ENCODE measurements around the gene DOP1A.

DOP1A gene

DNA sequence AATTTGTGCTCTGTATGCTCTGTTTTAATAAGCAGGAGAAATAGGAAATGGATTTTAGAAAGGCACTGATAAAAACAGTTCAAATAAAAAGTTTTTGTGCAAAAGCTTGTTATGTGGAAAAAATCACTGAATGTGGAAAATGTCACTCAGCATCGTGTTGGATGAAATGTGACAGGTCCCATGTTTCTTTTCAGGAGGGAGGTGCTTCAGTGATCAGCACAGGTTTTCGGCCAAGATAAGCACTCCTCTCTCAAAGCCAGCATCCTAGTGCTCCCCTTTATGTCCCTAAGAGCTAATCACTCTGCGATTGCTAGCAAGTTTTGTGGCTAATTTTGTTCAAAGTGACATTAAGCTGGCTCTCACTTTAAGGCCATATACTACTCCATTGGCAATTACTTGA lies 13.8 kb upstream of the DOP1A start:
- Histone ChIP-seq H3K9me3 (ENCODE audit: control insufficient read depth, low read length) (no peaks in the 10 kb centered on the region), H3K4me3 (ENCODE audit: insufficient read depth, low read depth, low read length) (no peak overlapping the region), H3K27me3 (ENCODE audit: control insufficient read depth, insufficient read depth, low read length, poor library complexity, severe bottlenecking) (no peaks in the 10 kb centered on the region), H3K4me1 (ENCODE audit: control insufficient read depth, insufficient read depth, low read length) (no peaks in the 10 kb centered on the region), H3K27ac (ENCODE audit: insufficient read depth, low read depth, low read length, poor library complexity, severe bottlenecking) (no peak overlapping the region), H3K36me3 (ENCODE audit: control insufficient read depth, insufficient read depth, low read length) (peaks cover 25% of the 10 kb centered on the region)
- 94 to 99% methylated on average over 3 of the region's 3 CpGs for WGBS, 2 experiments

DNA sequence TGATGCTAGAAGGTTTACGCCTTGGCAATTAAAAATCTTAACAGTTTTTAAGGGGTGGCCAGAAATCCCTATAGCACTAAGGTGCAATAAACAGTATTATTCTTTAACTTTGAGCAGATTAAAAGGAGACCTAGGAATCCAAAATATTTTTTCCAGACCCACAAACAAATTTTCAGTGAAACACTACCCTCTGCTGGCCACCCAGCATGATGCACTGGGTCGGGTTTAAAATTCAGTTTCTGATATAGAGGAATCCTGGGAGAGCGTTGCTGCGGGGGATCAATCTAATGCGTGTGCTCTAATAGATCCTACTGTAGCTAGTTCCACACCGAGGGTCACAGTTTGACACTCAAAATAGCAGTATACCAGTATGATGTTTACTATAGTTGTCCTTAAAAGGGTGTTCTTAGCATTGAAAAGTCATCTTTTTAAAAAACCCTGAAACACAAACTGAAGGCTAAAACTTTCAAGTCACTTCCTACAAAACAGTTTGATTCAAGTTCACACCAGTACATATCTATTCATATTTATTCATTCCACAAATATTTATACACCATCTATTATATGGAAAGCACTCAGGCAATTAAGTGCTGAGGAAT lies 12.0 kb upstream of the DOP1A start:
- 57 to 63% methylated on average over 5 to 6 of the region's 6 CpGs for WGBS, 2 experiments
- Histone ChIP-seq H3K36me3 (ENCODE audit: control insufficient read depth, insufficient read depth, low read length) (peaks cover 30% of the 10 kb centered on the region), H3K4me3 (ENCODE audit: insufficient read depth, low read depth, low read length) (no peak overlapping the region), H3K9me3 (ENCODE audit: control insufficient read depth, low read length) (no peaks in the 10 kb centered on the region), H3K4me1 (ENCODE audit: control insufficient read depth, insufficient read depth, low read length) (no peaks in the 10 kb centered on the region), H3K27ac (ENCODE audit: insufficient read depth, low read depth, low read length, poor library complexity, severe bottlenecking) (no peak overlapping the region), H3K27me3 (ENCODE audit: control insufficient read depth, insufficient read depth, low read length, poor library complexity, severe bottlenecking) (no peaks in the 10 kb centered on the region)

DNA sequence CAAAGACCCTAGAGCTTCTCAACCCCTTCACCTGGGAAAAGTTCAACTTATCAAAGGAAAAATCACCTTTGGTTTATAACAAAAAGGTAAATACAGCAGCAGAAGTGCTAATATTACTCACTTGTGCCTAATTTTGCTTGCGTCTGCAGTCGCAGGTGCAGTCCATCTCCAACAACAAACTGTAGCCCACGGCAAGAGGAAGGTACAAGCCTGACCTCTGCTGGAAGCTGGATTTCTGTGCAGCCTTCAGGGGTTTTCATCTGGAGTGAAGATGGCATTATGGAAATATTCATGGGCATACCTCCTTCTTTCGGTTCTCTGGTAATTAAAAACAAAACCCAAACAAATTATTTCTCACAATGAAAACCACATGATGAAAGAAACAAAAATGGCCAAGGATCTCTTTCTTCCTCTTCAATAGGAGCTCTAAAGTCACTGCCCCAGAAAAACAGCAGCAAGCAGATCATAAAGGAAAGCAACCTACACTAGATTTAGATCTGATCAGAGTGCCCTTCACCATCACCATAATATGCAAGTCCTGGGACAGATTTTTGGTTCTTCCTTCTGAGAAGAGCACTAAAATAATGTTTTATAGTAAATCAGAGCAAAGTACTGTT lies 9.7 kb upstream of the DOP1A start:
- Histone ChIP-seq H3K27ac (ENCODE audit: insufficient read depth, low read depth, low read length, poor library complexity, severe bottlenecking) (no peak overlapping the region), H3K4me3 (ENCODE audit: insufficient read depth, low read depth, low read length) (no peak overlapping the region), H3K36me3 (ENCODE audit: control insufficient read depth, insufficient read depth, low read length) (peaks cover 17% of the 10 kb centered on the region), H3K4me1 (ENCODE audit: control insufficient read depth, insufficient read depth, low read length) (no peaks in the 10 kb centered on the region), H3K9me3 (ENCODE audit: control insufficient read depth, low read length) (no peaks in the 10 kb centered on the region), H3K27me3 (ENCODE audit: control insufficient read depth, insufficient read depth, low read length, poor library complexity, severe bottlenecking) (no peaks in the 10 kb centered on the region)
- 64 to 71% methylated on average over 4 of the region's 4 CpGs for WGBS, 2 experiments

DNA sequence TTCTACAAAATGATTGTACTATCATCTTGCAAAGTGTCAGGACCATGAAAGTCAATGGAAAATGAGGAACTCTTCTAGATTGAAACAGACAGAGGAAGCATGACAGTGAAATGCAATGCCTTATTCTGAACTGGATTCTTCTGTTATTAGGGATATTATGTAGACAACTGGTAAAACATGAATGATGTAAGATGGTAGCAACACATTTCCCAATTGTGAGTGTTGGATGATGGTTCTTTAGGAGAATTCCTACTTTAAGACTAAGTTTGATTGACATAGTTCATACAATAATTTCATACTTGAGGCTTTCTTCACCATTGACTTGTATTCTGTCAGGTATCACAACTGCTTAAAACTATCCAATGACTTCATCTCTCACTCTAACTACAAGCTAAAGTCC lies 6.3 kb upstream of the DOP1A start:
- Histone ChIP-seq H3K27me3 (ENCODE audit: control insufficient read depth, insufficient read depth, low read length, poor library complexity, severe bottlenecking) (no peaks in the 10 kb centered on the region), H3K4me1 (ENCODE audit: control insufficient read depth, insufficient read depth, low read length) (no peaks in the 10 kb centered on the region), H3K36me3 (ENCODE audit: control insufficient read depth, insufficient read depth, low read length) (peaks cover 17% of the 10 kb centered on the region), H3K27ac (ENCODE audit: insufficient read depth, low read depth, low read length, poor library complexity, severe bottlenecking) (no peak overlapping the region), H3K4me3 (ENCODE audit: insufficient read depth, low read depth, low read length) (peak overlapping the region; percentile 12), H3K9me3 (ENCODE audit: control insufficient read depth, low read length) (no peaks in the 10 kb centered on the region)

DNA sequence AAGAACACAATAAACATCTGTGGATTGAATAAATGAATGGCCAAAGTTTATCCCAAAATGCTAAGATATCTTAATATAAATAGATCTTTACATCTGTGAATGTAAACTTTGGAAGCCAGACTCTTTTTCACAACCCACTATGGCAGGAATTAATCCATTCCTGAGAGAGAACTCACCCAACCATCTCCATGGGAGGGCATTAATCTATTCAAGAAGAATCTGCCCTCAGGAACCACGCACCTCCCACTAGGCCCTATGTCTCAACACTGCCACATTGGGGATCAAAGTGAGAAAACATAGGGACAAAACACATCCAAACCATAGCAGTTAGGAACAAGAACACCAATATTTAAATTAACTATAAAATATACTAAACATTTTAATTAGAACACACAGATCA lies 5.2 kb upstream of the DOP1A start:
- Histone ChIP-seq H3K27ac (ENCODE audit: insufficient read depth, low read depth, low read length, poor library complexity, severe bottlenecking) (no peak overlapping the region), H3K4me3 (ENCODE audit: insufficient read depth, low read depth, low read length) (no peak overlapping the region), H3K4me1 (ENCODE audit: control insufficient read depth, insufficient read depth, low read length) (no peaks in the 10 kb centered on the region), H3K9me3 (ENCODE audit: control insufficient read depth, low read length) (no peaks in the 10 kb centered on the region), H3K27me3 (ENCODE audit: control insufficient read depth, insufficient read depth, low read length, poor library complexity, severe bottlenecking) (no peaks in the 10 kb centered on the region), H3K36me3 (ENCODE audit: control insufficient read depth, insufficient read depth, low read length) (peaks cover 11% of the 10 kb centered on the region)
- 31 to 33% methylated on average over 1 of the region's 1 CpG for WGBS, 2 experiments

DNA sequence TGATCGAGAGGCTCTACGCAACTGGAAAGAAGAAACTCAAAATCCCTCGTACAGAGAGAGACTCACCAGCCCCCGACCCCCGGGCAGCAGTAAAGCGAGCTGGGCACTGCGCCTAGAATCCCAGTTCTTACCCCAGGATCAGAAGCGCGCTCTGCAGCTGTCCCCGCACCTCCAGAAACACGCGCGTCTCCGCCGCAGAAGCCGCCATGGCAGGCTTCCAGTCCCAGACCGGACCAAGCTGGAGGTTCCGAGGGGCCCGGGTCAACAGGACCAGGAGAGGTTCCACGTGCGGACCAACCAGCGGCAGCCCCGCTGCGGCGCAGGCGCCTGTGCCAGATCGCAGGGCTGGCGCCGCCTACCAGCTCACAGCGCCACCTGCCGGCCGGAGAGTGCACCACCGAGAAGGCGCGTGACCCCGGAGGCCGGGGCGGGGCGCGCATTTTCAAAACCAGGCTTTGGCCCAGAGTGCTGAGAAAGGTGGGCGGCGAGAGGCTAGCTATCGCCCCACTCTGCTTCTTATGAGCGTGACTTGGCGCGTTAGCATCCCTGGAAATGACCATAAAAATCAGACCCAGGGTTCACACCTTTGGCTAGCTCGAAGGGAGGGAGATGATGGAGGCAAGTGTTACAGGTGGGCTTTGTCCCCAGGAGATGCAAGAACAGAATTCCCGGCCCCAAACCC lies 1.8 kb upstream of the DOP1A start, which contains the start of gene UBE3D:
TSS of gene UBE3D (minus strand) at position 331 of the 682 bp plus-strand sequence. CDS start at position 208, 123 bp downstream.
- Histone ChIP-seq H3K4me3 (ENCODE audit: insufficient read depth, low read depth, low read length) (peak within 1 kb of the TSS; percentile 73), H3K27ac (ENCODE audit: insufficient read depth, low read depth, low read length, poor library complexity, severe bottlenecking) (peak within 1 kb of the TSS; percentile 41), H3K36me3 (ENCODE audit: control insufficient read depth, insufficient read depth, low read length) (no peaks in the 10 kb centered on the region), H3K4me1 (ENCODE audit: control insufficient read depth, insufficient read depth, low read length) (peaks cover 10% of the 10 kb centered on the region), H3K9me3 (ENCODE audit: control insufficient read depth, low read length) (no peaks in the 10 kb centered on the region), H3K27me3 (ENCODE audit: control insufficient read depth, insufficient read depth, low read length, poor library complexity, severe bottlenecking) (no peaks in the 10 kb centered on the region)
- WGBS, 2 experiments, result 4% methylated on average over 48 of the region's 48 CpGs

DNA sequence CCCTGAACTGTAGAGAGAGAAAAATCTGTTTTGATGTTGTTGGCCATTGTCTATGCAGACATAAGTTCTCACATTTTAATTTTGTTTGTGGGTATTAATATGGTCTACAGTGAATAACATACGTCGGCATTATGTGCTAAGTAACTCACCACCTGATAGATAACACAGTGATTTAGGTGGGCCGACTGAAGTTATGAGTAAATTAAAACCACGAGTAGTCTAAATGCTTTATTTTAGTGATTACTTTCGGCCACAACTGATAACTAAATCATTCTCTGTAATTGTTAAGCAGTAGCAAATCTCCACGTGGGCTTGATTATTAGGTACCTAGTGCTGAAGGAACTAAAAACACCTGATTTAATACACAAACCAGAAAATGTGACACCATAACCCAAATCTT lies 1.1 kb downstream of the DOP1A start:
- no peaks in the 10 kb centered on the region for H3K27me3 ChIP-seq (ENCODE audit: control insufficient read depth, insufficient read depth, low read length, poor library complexity, severe bottlenecking)
- peak overlapping the region; percentile 89 for H3K4me3 ChIP-seq (ENCODE audit: insufficient read depth, low read depth, low read length)
- H3K9me3 ChIP-seq (ENCODE audit: control insufficient read depth, low read length), result no peaks in the 10 kb centered on the region
- H3K36me3 ChIP-seq (ENCODE audit: control insufficient read depth, insufficient read depth, low read length), result no peaks in the 10 kb centered on the region
- 65 to 77% methylated on average over 4 to 6 of the region's 6 CpGs for WGBS, 2 experiments
- no peak overlapping the region for H3K27ac ChIP-seq (ENCODE audit: insufficient read depth, low read depth, low read length, poor library complexity, severe bottlenecking)
- H3K4me1 ChIP-seq (ENCODE audit: control insufficient read depth, insufficient read depth, low read length), result peaks cover 10% of the 10 kb centered on the region

DNA sequence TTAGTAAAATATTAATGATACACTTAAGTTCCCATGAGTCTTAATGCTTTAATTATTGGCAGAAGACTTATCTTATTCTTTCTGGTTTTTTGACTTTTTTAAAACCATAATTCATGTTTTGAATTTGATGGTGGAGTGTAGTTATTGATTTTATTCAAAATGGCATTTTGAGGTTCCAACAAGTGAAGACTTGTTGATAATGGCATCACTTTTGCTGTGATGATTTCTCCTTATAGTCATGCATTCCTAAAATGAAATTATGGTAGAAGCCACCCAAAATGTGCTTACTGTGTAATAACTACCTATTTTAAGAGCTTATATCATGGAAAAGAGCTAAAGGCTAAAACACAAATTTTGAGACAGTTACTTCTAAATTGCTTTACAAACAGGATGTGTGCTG lies 2.2 kb downstream of the DOP1A start:
- Histone ChIP-seq H3K27ac (ENCODE audit: insufficient read depth, low read depth, low read length, poor library complexity, severe bottlenecking) (no peak overlapping the region), H3K4me1 (ENCODE audit: control insufficient read depth, insufficient read depth, low read length) (peaks cover 10% of the 10 kb centered on the region), H3K4me3 (ENCODE audit: insufficient read depth, low read depth, low read length) (no peak overlapping the region)

DNA sequence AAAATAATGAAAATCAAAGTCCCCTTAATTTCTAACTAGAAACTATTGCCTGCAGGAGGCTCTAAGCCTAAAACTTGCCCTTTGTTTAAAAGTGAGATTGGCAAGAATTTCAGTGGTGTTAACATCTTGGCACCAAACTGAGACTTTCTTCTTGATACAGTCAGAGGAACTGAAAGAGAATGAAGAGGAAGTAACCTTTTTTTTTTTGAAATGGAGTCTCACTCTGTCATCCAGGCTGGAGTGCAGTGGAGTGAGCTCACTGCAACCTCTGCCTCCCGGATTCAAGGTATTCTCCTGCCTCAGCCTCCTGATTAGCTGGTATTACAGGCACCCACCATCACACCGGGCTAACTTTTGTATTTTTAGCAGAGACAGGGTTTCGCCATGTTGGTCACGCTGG lies 3.6 kb downstream of the DOP1A start:
- Histone ChIP-seq H3K9me3 (ENCODE audit: control insufficient read depth, low read length) (no peaks in the 10 kb centered on the region), H3K27ac (ENCODE audit: insufficient read depth, low read depth, low read length, poor library complexity, severe bottlenecking) (no peak overlapping the region), H3K4me1 (ENCODE audit: control insufficient read depth, insufficient read depth, low read length) (peaks cover 10% of the 10 kb centered on the region), H3K4me3 (ENCODE audit: insufficient read depth, low read depth, low read length) (no peak overlapping the region), H3K36me3 (ENCODE audit: control insufficient read depth, insufficient read depth, low read length) (no peaks in the 10 kb centered on the region), H3K27me3 (ENCODE audit: control insufficient read depth, insufficient read depth, low read length, poor library complexity, severe bottlenecking) (no peaks in the 10 kb centered on the region)
- 80 to 81% methylated on average over 4 of the region's 4 CpGs for WGBS, 2 experiments

More for the DNA sequence above, 2.2 kb downstream of the DOP1A start:
- H3K36me3 ChIP-seq (ENCODE audit: control insufficient read depth, insufficient read depth, low read length), result no peaks in the 10 kb centered on the region
- no peaks in the 10 kb centered on the region for H3K27me3 ChIP-seq (ENCODE audit: control insufficient read depth, insufficient read depth, low read length, poor library complexity, severe bottlenecking)
- no peaks in the 10 kb centered on the region for H3K9me3 ChIP-seq (ENCODE audit: control insufficient read depth, low read length)

DNA sequence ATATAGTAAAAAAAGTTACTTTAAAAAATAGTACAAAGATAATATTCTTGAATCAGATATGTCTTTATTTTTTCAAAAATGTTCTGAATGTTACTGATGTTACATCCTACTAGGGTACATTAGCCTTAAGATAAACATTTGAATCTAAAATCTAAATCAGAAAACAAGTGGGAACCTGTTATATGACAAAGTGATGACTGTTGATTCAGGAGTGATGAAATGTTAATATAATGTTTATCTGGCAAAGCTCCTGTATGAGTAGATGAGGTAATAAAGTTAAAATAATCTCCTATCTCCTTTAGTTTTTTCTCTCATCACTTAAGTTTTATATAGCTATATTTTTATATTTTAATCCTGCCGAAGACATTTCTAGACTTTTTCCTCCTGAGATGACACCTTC lies 4.2 kb downstream of the DOP1A start:
- no peaks in the 10 kb centered on the region for H3K9me3 ChIP-seq (ENCODE audit: control insufficient read depth, low read length)
- H3K36me3 ChIP-seq (ENCODE audit: control insufficient read depth, insufficient read depth, low read length), result no peaks in the 10 kb centered on the region
- H3K27ac ChIP-seq (ENCODE audit: insufficient read depth, low read depth, low read length, poor library complexity, severe bottlenecking), result no peak overlapping the region
- H3K4me1 ChIP-seq (ENCODE audit: control insufficient read depth, insufficient read depth, low read length), result peaks cover 10% of the 10 kb centered on the region
- H3K4me3 ChIP-seq (ENCODE audit: insufficient read depth, low read depth, low read length), result no peak overlapping the region
- H3K27me3 ChIP-seq (ENCODE audit: control insufficient read depth, insufficient read depth, low read length, poor library complexity, severe bottlenecking), result no peaks in the 10 kb centered on the region
- no CpG with 5 or more reads among the region's 1 CpG for WGBS, 2 experiments
